DMS153 (cell line): ENCODE data around the gene SLC2A14.
A peak's percentile ranks its signal among the peaks of the same experiment; 100 is the strongest.
"Not testable (repeated sequence)": the region's sequence is repeated elsewhere in the genome, so short reads cannot be mapped to it uniquely, and the experiment has no call there.

Experiments
- DNase-seq: peaks from one replicate; lab custom pipeline; 2025; lab: John Stamatoyannopoulos, UW

Gene SLC2A14

DNA sequence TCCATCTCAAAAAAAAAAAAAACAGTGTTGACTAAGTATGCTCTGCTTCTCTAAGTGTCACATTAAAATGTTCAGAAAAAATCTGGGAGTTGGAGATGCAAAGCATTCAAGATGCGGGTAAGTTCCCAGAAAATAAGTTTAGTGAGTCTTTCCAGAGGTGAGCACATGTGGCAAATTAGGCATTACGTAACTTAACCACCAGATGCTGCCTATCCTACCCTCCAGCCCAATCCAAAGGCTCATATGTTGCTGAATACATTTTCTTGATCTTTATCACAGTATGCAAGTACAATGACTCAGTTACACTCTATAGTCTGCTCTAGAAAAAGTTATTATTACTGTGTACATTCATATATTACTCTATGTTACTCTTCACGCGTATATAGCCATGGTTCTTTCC, 3.6 kb downstream of the SLC2A14 start:
- DNase-seq, result no peak

GRCh38 chr12:7868391-7868790, 4.3 kb downstream of the SLC2A14 start:
- DNase-seq, result no peak

- no peak for DNase-seq
Measured at GRCh38 chr12:7864601-7865150, 8.0 kb downstream of the SLC2A14 start.

DNA sequence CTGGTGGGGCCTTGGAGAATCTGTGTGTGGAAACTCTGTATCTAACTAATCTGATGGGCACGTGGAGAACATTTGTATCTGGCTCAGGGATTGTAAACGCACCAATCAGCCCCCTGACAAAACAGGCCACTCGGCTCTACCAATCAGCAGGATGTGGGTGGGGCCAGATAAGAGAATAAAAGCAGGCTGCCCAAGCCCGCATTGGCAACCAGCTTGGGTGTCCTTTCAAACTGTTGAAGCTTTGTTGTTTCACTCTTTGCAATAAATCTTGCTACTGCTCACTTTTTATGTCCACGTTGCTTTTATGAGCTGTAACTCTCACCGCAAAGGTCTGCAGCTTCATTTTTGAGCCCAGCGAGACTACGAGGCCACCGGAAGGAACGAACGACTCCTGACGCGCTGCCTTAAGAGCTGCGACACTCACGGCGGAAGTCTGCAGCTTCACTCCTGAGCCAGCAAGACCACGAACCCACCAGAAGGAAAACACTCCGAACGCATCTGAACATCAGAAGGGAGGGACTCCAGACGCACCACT, 9.8 kb downstream of the SLC2A14 start:
- not testable (repeated sequence) for DNase-seq

DNA sequence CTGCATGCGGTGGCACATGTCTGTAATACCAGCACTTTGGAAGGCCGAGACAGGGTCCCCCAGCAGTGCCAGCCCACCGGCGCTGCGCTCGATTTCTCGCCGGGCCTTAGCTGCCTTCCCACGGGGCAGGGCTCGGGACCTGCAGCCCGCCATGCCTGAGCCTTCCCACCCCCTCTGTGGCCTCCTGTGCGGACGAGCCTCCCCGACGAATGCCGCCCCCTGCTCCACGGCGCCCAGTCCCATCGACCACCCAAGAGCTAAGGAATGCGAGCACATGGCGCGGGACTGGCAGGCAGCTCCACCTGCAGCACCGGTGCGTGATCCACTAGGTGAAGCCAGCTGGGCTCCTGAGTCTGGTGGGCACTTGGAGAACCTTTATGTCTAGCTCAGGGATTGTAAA, 10.4 kb downstream of the SLC2A14 start:
- not testable (repeated sequence) for DNase-seq

DNA sequence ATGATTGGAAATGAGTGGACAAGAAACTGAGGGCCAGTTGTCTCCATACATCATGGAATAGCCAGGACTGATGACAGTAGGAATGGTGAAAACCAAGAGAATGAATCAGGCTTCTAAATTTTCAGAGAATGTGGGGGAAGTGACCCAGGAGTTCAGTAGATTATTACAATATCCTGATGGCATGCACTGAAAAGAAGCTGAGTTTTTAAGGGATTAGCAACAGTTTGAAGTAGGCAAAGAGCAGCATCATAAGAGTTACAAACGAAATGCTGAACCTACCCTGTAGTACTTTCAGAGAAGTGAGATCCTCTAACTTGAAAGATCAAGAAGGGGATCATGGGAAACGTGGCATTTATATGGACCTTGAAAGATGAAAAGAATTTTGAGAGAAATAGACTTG, 13.2 kb downstream of the SLC2A14 start:
- no peak for DNase-seq

DNA sequence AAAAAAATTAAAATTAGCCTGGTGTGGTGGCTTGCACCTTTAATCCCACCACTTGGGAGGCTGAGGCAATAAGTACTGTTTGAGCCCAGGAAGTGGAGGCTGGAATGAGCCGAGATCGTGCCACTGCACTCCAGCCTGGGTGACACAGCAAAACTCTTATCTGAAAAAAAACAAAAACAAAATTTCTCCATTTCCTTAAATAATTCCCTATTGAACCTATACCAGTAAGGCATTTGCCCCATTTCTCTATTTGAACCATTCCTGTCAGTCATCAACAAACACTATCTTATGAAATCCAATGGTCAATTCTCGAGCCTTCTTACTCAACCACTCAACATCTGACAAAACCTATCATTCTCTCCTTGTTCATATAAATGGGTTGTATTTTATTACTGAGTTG, 14.7 kb downstream of the SLC2A14 start:
- no peak for DNase-seq

- DNase-seq, result no peak
Measured at GRCh38 chr12:7856516-7856915, 16.2 kb downstream of the SLC2A14 start.

DNA sequence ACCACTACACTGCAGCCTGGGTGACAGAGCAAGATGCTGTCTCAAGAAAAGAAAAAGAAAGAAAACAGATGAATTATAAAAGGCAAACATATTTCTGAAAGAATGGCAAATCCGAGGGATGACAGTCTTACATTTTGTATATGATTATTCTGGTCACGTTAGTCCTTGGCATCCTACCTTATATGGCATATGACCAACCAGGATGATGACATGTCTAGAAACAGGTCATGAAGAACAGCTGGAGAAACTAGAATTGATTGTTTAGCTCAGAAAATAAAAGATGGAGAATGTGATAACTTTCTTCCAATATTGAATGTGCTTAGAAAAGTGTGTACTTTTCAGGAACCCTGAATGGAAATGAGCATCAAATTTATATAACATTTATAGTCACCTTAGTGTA, 19.2 kb downstream of the SLC2A14 start:
- DNase-seq, result no peak

GRCh38 chr12:7851622-7852081, 21.1 kb downstream of the SLC2A14 start:
- DNase-seq, result not testable (repeated sequence)

DNA sequence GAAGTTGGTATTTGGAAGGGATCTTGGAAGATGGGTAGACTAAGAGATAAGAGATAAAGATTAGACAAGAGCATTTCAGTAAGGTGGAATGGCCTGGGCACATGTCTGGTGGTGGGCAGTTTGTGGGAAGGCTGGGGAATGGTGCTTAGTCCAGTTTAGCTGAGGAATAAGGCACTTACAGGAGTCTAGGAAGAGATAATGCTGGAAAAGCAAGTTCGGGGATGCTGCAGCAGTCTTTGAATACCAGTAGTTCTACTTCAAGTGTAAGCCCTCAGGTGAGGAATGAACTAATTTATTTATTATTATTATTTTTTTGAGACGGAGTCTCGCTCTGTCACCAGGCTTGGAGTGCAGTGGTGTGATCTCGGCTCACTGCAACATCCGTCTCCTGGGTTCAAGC, 22.6 kb downstream of the SLC2A14 start:
- DNase-seq, result not testable (repeated sequence)

DNA sequence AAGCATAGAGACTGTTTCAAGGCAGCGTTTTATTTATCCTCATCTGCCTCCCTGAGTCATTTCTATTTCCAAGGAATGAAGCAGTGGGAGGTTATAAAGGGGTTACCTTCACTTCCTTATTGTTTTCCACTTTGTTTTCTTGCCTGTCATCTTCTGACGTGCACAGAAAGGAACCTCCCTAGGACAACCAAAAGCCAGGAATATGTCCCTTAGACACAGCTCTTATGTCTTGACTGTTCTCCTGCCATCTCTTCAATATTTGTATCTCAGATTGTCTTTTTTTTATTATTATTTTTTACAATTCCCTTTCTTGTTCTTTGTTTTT, 24.7 kb downstream of the SLC2A14 start:
- DNase-seq, result not testable (repeated sequence)

GRCh38 chr12:7847226-7848097, 25.3 kb downstream of the SLC2A14 start:
- DNase-seq, result peak; percentile 29

DNA sequence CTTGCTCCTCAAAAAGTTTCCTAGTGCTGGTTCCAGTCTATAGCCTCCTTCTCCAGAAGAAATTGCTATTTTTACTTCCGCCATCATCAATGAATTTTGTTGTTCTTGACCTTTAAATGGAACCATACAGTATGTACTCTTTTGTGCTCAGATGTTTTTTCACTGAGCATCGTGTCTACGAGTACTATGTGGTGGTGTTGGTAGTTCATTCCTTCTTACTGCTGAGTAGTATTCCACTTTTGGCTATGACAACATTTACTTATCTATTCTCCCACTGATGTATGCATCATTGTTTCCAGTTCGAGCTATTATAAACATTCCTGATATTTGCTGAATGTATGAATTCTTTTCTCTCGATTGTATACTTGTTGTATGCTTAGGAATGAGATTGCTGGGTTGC, 28.6 kb downstream of the SLC2A14 start:
- no peak for DNase-seq

DNA sequence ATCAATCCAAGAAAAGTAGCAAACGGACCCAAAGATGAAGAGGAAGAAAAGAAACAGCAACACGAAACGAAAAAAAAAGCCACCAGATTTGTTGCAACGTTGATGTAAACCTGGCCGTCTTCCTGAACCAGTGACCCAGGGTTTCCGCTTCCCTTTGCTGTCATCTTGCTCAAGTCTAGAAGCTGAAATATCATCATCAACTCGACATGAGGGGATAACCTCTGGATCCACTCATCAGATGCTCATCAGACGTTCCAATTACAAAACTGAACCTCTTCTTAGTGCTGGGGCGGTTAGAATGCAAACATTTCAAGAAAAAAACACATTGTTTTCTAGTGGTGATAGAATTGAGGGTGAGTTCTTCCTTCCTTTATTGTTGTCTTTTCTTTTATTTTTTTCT, 29.1 kb downstream of the SLC2A14 start:
- DNase-seq, result not testable (repeated sequence)

GRCh38 chr12:7843149-7843548, 29.6 kb downstream of the SLC2A14 start:
- not testable (repeated sequence) for DNase-seq

- DNase-seq, result not testable (repeated sequence)
Measured at GRCh38 chr12:7842444-7842843, 30.3 kb downstream of the SLC2A14 start.

DNA sequence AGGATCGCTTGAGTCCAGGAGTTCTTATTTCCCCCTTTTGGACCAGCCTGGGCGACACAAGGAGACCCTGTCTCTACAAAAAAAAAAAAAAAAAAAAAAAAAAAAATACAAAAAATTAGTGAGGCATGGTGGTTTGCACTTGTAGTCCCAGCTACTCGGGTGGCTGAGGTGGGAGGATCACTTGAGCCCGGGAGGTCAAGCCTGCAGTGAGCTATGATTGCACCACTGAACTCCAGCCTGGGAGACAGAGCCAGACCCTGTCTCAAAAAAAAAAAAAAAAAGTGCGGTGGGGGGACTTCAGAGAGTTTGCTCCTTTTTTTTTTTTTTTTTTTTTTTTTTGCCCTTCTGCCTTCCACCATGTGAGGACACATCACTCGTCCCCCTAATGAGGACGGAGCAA, 32.9 kb downstream of the SLC2A14 start:
- DNase-seq, result not testable (repeated sequence)

DNA sequence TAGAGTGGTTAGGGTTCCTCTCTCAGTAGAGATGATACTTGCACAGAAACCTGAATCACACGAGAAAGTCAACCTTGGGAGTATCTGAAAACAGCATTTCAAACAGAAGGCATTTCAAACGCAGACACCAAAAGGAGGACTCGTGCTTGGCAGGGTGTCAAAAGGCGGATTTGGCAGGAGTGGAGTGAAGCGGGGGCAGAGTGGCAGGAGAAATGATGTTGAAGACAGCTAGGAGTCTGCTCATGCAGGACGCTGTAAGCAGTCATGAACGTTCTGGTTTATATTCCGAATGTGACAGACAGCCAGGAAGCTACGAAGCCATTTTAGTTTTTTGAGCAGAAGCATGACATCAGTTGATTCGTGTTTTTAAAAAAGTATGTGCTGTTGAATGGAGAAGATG, 33.5 kb downstream of the SLC2A14 start:
- not testable (repeated sequence) for DNase-seq

- DNase-seq, result no peak
Measured at GRCh38 chr12:7837366-7837765, 35.3 kb downstream of the SLC2A14 start.

GRCh38 chr12:7835766-7836165, 36.9 kb downstream of the SLC2A14 start:
- no peak for DNase-seq

DNA sequence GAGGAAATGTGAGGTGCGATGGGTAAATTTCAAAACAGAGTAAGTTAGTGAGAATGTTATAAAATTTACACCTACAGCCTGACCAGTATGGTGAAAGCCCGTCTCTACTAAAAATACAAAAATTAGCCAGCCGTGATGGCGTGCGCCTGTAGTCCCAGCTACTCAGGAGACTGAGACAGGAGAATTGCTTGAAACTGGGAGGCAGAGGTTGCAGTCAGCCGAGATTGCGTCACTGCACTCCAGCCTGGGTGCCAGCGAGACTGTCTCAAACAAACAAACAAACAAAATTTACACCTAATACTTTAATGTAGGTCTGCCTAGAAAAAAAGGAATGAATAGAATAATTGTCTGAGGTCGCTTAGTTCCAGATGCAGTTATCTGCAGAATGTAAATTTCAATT, 37.6 kb downstream of the SLC2A14 start:
- no peak for DNase-seq

DNA sequence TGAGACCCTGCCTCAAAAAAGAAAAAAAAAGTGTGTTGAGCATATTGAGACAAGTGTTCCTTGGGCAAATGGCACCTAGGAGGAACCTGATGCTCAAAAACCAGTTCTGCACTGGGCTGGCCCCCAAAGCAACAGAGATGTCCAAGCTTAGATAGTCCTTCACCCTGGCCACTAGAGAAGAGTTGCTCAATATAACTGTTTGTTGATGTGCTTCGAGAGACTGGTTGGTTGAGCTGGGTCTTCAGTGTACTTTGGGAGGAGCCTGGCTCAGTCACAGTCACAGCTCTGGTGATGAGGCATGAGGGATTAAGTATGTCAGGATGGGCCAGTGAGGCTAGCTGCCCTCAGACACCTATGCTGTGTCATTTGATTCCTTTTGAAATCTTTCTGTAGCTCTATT, 38.0 kb downstream of the SLC2A14 start:
- DNase-seq, result no peak
